GM21786 (cell line): ENCODE data around the gene ABR.

Experiments
- ATAC-seq: cut with Tn5 transposase; IDR thresholded peaks from one replicate; pipeline ENCODE4 v1.9.1; 2021; ENCODE audit not compliant: unreplicated experiment

ABR gene

DNA sequence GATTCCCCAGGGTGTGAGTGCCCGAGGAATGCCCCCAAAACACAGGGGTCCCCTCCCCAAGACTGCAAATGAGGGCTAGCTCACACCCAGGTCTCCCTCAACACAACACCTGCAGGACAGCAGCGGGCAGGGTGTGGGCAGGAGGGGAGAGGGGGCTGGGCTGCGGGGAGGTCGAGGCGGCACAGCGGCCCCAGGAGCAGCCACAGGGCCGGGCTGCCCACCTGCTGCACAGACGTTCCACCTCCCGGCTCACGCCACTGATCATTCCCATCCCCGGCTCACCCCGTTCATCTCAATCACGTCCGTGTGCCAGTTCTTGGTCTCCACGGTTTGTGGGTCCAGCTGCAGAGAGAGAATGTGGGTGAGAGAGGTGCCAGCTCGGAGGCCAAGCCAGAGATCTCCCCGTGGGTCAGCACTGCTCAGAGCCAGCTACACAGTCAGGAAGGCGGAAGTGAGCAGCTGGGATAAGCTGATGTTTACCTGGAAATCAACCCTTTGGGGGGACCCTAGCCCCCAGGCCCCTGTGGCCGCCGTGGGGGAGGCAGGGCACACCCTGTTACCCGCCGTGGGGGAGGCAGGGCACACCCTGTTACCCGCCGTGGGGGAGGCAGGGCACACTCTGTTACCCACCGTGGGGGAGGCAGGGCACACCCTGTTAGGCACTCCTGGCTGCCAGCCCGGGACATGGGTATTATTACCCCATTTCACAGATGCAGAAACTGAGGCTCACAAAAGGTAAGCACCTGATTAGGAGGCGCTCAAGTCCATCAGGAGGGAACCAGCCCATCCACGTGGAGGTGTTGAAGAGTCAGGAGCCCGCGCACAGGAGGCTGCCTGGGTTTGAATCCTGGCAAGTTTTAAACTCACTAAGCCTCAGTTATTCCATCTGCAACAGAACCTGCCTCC lies 166.7 kb downstream of the ABR start:
- ATAC-seq = no peak

DNA sequence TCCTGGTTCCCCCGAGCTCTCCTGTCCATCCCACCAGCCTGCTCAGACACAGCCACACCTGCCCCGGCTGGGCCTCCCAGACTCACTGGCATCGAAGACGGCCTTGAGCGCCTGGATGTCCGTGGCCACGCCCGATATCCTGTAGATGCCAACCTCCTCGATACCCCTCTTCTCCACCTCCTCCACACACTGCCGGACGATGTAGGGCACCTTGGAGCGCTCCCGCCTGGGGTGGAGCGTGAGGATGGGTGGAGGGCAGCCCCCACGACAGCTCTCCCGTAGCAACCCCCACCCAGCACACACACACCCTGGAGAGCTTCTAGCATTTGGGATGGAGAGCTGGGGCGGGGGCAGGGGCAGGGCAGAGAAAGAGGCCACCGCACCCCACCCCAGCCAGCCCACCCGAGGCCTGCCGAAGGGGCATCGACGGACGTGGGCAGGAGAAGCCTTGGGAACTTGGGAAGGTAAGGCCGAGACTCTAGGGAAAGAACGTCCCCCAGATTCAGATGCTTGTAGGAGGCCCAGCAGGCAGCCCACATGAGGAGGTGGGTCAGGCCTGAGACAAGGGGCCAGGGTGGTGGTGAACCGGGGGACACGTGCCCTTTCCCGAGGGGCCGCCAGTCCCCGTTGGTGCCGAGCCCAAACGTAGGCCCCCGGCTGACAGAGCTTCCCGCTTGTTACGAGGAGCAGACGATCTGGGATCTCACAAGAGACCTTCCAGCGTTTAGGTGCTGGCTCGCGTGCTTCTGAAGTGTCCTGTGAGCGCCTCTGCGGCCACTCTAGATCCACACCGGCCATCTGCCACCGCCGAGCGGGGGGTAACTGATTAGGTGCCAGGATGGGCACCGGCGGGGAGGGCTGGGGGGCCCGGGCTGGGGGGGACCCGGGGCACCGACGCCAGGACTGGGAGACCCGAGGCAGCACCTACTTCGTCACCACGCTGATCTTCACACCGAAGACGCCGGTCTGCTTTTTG lies 167.7 kb downstream of the ABR start:
- no peak for ATAC-seq

GRCh38 chr17:1011138-1011537 lies 168.6 kb downstream of the ABR start:
- ATAC-seq = no peak

- no peak for ATAC-seq
Observed at GRCh38 chr17:1010586-1010985, 169.2 kb downstream of the ABR start.

DNA sequence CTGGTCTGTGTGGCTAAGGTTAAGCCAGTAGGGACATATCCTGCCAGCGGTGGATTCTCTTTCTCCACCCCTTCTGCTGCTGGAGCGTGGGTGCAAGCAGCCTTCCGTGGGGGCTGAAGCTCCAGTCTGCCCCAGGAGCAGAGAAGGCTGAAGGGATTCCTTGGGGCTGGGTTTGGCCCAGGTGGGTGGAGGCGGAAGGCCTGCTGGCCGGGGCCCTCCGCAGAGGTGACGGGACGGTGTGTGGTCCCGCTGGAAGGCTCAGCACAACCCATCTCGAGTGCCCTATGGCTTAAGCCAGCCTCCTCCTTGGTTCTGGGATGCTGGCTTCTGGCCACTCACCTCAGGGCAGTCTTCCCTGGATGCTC lies 169.7 kb downstream of the ABR start:
- no peak for ATAC-seq

DNA sequence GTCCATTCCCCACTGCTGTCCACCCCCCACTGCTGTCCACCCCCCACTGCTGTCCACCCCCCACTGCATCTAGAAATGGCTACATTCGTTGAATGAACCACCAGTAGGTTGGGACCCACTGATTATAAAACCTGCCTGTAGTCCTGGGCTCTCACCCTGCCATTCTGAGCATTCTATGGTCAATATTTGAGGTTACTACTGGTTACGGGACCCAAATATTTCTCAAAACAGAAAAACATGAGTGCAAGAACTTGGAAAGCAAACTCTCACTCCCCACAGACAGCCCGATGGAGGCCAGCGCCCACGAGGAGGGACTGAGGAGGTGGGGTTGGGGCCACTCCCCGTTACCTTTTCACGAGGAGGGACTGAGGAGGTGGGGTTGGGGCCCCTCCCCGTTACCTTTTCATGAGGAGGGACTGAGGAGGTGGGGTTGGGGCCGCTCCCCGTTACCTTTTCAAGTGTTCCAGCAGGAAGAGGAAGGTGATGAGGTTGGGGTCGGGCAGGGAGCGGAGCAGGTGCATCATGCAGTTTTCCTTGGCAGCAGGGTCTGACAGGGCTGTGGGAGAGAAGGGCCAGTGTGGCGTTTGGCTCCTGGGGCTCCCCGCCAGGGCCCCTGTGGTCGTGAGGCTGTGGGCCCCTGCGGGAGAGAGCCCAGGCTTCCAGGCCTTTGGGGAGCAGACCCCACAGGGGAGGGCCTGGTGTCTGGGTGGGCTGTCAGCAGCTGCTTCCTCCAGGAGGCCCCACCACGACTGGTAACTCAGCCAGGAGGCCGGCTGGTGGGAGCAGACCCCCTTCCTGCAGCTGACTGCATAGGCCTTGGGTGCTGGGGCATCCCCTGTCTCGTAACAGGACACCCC lies 170.3 kb downstream of the ABR start:
- no peak for ATAC-seq

DNA sequence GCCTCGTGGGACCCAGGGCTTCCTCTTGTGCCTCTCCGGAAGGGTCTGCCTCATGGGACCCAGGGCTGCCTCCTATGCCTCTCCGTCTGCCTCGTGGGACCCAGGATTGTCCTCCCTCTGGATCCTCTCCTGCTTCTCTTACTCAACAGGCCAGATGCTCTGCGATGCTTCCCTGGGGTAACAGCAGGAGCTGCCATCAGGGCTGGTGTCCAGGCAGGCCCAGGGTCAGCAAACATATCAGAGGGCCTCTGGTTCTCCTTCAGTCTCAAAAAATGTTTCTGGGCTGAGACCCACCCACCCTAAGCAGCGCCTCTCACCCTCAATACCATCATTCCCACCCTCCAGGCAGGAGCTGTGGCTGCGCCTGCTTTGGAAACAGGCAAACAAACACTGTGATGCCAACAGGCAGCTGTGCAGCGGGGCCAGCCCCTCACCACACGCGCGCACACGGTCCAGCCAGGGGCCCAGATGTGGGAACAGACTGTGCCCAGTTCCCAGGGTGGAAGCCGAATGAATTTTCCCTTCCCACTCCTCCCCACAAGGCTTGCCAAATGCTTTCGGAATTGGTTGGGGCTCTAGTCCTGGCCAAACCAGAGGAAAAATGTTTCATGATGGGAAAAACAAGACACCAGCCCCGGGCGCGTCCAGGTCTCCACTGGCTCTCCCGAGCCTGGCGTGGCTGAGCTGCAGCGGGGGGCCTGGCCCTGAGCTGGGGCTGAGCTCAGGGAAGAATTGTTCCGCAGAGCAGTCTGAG lies 171.6 kb downstream of the ABR start:
- ATAC-seq = no peak

- no peak for ATAC-seq
Observed at GRCh38 chr17:1007310-1008007, 172.3 kb downstream of the ABR start.

DNA sequence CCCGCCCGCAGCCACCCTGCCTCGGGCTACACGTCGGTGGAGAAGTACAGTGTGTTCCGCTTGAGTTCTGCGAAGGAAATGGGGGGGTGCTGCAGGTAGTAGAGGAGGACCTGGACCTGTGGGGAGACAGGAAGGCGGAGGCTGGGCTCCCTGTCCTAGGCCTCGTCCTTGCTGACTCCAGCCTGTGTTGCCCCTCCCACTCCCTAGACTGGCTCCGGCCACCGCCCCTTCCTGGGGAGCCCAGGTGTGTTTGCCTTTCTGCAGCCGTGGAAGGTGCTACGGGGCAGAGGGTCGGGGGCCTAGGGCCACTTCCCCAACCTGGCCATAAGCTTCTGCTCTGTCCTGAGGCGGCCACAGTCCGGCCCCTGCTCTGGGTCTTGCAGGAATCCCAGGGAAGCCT lies 173.7 kb downstream of the ABR start:
- ATAC-seq = no peak

DNA sequence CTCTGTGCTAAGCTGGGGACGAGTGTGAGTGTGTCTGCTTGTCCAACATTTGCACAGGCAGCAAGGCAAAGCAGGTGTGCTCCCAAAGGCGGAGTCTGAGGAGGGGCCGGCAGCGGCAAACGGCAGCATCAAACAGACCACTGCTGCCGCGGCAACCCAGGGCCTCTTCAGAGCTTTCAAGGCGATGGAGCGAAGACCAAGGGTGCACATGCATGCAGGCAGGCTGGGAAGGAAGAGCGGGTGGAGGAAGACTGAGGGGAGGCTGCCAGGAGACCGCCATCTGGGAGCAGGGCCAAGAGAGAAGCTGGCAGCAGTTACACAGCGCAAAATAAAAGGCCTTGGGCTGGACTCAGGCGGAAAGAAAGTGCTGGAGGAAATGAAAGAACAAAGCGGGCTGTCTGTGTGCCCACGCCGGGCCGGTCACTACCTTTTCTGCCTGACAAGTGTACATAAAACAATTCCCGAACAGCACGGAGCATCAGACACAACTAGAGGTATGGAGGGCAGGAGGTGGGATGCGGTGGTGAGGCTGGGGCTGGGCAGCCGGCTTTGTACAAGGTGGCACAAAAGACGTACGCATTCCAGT lies 174.3 kb downstream of the ABR start:
- ATAC-seq = no peak

DNA sequence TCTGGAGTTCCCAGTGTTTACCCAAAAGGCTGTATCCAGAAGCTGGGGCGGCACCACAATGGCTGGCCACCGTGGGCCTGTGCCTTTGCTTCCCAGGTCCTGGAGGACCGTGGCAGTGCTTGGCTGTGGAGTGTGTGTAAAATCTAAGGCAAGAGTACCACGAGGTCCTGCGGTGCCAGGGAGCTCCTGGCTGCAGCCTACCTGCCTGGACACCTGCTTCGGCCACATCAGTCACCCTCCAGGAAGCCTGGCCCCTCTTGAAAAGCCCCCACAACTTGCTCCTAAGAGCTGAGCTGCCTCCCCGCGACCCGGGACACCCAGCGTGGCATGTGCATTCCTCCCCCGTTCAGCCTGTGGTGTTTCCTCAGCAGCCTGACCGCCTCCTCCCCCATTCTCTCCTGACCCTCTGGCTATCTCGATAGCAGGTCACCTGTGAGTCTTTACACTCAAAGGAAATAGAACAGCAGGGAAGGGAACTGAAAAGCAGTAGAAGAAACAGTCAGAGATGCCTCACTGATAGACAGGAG lies 174.9 kb downstream of the ABR start:
- no peak for ATAC-seq

DNA sequence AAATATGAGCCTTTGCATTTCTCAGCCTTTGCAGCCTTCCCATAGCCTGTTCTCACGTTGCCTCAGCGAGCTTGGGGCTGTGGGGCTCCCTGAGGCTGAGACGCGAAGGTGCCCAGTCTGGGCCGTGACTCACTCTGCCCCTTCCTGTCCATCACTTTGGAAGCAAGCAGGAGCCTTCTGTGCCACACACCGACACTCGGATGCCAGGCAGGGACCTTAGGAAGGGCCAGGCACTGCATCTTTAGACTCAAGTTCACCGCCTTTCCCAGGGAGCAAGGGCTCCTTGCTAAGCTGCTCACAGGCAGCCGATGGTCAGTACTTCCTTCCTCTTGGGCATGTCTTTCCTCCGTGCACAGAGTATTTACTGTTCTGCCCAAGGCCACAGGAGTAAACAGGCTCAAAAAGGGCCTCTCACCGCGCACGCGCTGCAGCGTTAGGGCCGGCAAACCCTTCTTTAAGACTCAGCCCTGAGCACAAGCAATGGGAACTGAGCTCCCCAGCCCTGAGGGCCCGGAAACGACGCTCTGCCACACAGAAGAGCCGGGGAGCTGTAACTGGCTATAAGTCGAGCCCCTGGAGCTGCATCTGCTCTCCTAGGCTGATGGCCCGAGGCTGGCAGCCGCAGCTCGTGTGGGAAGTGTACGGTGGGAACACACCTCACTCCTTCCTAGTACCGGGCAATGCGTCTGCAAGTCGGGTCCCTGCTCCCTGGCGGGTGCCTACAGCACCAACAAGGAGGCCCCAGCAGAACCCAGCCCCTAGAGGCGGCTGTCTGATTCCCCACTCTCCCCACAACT lies 175.6 kb downstream of the ABR start:
- ATAC-seq = no peak

DNA sequence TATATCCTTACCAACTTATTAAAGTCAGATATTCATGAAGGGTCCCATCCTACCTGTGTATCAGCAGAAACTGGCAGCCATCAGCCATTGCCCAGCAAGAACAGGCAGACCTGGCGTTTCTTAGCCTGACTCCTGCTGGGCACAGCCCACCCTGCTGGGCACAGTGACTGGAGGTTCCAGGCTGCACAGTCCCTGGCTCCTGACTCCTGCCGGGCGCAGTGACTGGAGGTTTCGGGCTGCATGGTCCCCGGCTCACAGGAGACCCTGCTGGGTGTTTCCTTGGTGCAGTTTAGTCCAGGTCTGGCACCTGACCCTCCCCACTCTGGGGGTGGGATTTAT lies 176.2 kb downstream of the ABR start:
- ATAC-seq = no peak

- ATAC-seq = no peak
Observed at GRCh38 chr17:1002771-1003555, 176.8 kb downstream of the ABR start.

GRCh38 chr17:1002412-1002753 lies 177.4 kb downstream of the ABR start:
- no peak for ATAC-seq

- ATAC-seq = no peak
Observed at GRCh38 chr17:1001640-1002411, 178.0 kb downstream of the ABR start.
